ENCODE data around the gene SCARB1.

Gene SCARB1

GRCh38 chr12:124834822-124835221, 28.8 kb downstream of the SCARB1 start:
- ATAC-seq, result no peak
- TF ChIP-seq ISL1 (CRISPR knock-in tag; IDR thresholded peaks at IDR 0.05), result no peak
- TF ChIP-seq BACH2 (CRISPR knock-in tag; IDR thresholded peaks at IDR 0.05; ENCODE audit: borderline replicate concordance), result no peak
- no peak for TF ChIP-seq ZFP30 (CRISPR knock-in tag; IDR thresholded peaks at IDR 0.05)
- no peak for TF ChIP-seq GLIS3 (CRISPR knock-in tag; IDR thresholded peaks at IDR 0.05)
- no peak for TF ChIP-seq TCF4 (CRISPR knock-in tag; IDR thresholded peaks at IDR 0.05; ENCODE audit: borderline replicate concordance)
- no peak for TF ChIP-seq ZNF8 (CRISPR knock-in tag; IDR thresholded peaks at IDR 0.05)
- no peak for TF ChIP-seq ZC3H10 (CRISPR knock-in tag; IDR thresholded peaks at IDR 0.05)
- no peak for TF ChIP-seq TOX (CRISPR knock-in tag; IDR thresholded peaks at IDR 0.05; ENCODE audit: borderline replicate concordance)
- no peak for TF ChIP-seq TSHZ2 (CRISPR knock-in tag; IDR thresholded peaks at IDR 0.05)
- TF ChIP-seq ESRRG (CRISPR knock-in tag; IDR thresholded peaks at IDR 0.05), result no peak
- no peak for TF ChIP-seq CSRNP3 (CRISPR knock-in tag; IDR thresholded peaks at IDR 0.05)
- no peak for TF ChIP-seq CREB5 (CRISPR knock-in tag; IDR thresholded peaks at IDR 0.05; ENCODE audit: low read depth)
- TF ChIP-seq ZNF70 (CRISPR knock-in tag; IDR thresholded peaks at IDR 0.05), result no peak
- no peak for TF ChIP-seq PPARA (CRISPR knock-in tag; IDR thresholded peaks at IDR 0.05; ENCODE audit: borderline replicate concordance)
- no peak for TF ChIP-seq SNAI2 (CRISPR knock-in tag; IDR thresholded peaks at IDR 0.05)
- TF ChIP-seq ZFP3 (CRISPR knock-in tag; IDR thresholded peaks at IDR 0.05), result no peak
- no peak for TF ChIP-seq RARB (CRISPR knock-in tag; IDR thresholded peaks at IDR 0.05)
- no peak for TF ChIP-seq PATZ1 (CRISPR knock-in tag; IDR thresholded peaks at IDR 0.05; ENCODE audit: borderline replicate concordance)
- TF ChIP-seq ARNTL (CRISPR knock-in tag; IDR thresholded peaks at IDR 0.05; ENCODE audit: borderline replicate concordance, low read depth), result no peak

- ATAC-seq, result no peak
- TF ChIP-seq SNAI2 (CRISPR knock-in tag; IDR thresholded peaks at IDR 0.05), result no peak
These were observed 30.0 kb downstream of the SCARB1 start for GRCh38 chr12:124833693-124834122.

- no peak for TF ChIP-seq SNAI2 (CRISPR knock-in tag; IDR thresholded peaks at IDR 0.05)
- no peak for TF ChIP-seq CSRNP3 (CRISPR knock-in tag; IDR thresholded peaks at IDR 0.05)
- no peak for TF ChIP-seq TOX (CRISPR knock-in tag; IDR thresholded peaks at IDR 0.05; ENCODE audit: borderline replicate concordance)
- no peak for TF ChIP-seq ZNF565 (CRISPR knock-in tag; conservative IDR thresholded peaks at IDR 0.05; ENCODE audit: low read depth)
- TF ChIP-seq ISL1 (CRISPR knock-in tag; IDR thresholded peaks at IDR 0.05), result no peak
- no peak for TF ChIP-seq ZNF70 (CRISPR knock-in tag; IDR thresholded peaks at IDR 0.05)
- TF ChIP-seq PATZ1 (CRISPR knock-in tag; IDR thresholded peaks at IDR 0.05; ENCODE audit: borderline replicate concordance), result no peak
- no peak for TF ChIP-seq RARB (CRISPR knock-in tag; IDR thresholded peaks at IDR 0.05)
- no peak for TF ChIP-seq ZFP30 (CRISPR knock-in tag; IDR thresholded peaks at IDR 0.05)
- no peak for TF ChIP-seq TCF4 (CRISPR knock-in tag; IDR thresholded peaks at IDR 0.05; ENCODE audit: borderline replicate concordance)
- TF ChIP-seq TSHZ2 (CRISPR knock-in tag; IDR thresholded peaks at IDR 0.05), result no peak
- no peak for TF ChIP-seq ESRRG (CRISPR knock-in tag; IDR thresholded peaks at IDR 0.05)
- no peak for TF ChIP-seq GLIS3 (CRISPR knock-in tag; IDR thresholded peaks at IDR 0.05)
- no peak for TF ChIP-seq OSR1 (CRISPR knock-in tag; IDR thresholded peaks at IDR 0.05)
- no peak for ATAC-seq
These were observed 30.8 kb downstream of the SCARB1 start for GRCh38 chr12:124832856-124833255.
